IMR-90 (cell line): ENCODE data around the gene FARS2. TPM values are rescaled to one million over a fixed set of nuclear protein-coding genes. Genes with fewer than 3 reads are reported as not detected.

Experiments used
- ATAC-seq: fragments of 200-7000 bp; cut with Tn5 transposase; 2 replicates; pipeline ENCODE4 v1.9.1; 2020; ENCODE audit warnings: low read depth, mild to moderate bottlenecking, moderate library complexity
- BruUV-seq: library from RNA; stranded (reverse); fragments of 400-500 nt; replicated peaks from 2 replicates; lab custom pipeline; 2021; lab: Mats Ljungman, UMichigan
- CTCF ChIA-PET: fragments of 300-600 bp; formaldehyde crosslinking; extraction: SDS; loops from one replicate; lab custom pipeline; 2021; ENCODE audit warnings: antibody characterized with exemption; lab: Yijun Ruan, JAX
- POLR2A ChIA-PET: fragments of 300-600 bp; sonication (Branson Sonifier 250); formaldehyde crosslinking; loops from one replicate; lab custom pipeline; 2022; ENCODE audit warnings: antibody characterized with exemption; ENCODE audit not compliant: unreplicated experiment; lab: Charles Lee
- DNase-seq: peaks from one replicate; pipeline ENCODE4 v3.0.0; 2013
- H2AFZ ChIP-seq: replicated peaks from 2 replicates; pipeline ENCODE3; 2013; ENCODE audit warnings: low read length, mild to moderate bottlenecking; ENCODE audit not compliant: poor library complexity
- H2AK5ac ChIP-seq: 2 replicates; pipeline ENCODE4 v1.6.1; 2013; ENCODE audit warnings: low read depth, low read length, inconsistent platforms
- H2AK9ac ChIP-seq: replicated peaks from 2 replicates; pipeline ENCODE3; 2013; ENCODE audit warnings: mild to moderate bottlenecking, low read depth, low read length, moderate library complexity; ENCODE audit not compliant: poor library complexity
- H2BK120ac ChIP-seq: 2 replicates; pipeline ENCODE4 v1.6.1; 2013; ENCODE audit warnings: low read depth, low read length, inconsistent platforms
- H2BK15ac ChIP-seq: 3 replicates; pipeline ENCODE4 v1.6.1; 2013; ENCODE audit warnings: low read depth, low read length, inconsistent platforms
- H2BK20ac ChIP-seq: 2 replicates; pipeline ENCODE4 v1.6.1; 2013; ENCODE audit warnings: low read depth, mild to moderate bottlenecking, inconsistent platforms, low read length, moderate library complexity
- H2BK5ac ChIP-seq: 2 replicates; pipeline ENCODE4 v1.6.1; 2013; ENCODE audit warnings: mild to moderate bottlenecking, low read depth, low read length, inconsistent platforms; ENCODE audit not compliant: poor library complexity, severe bottlenecking
- H3K14ac ChIP-seq: replicated peaks from 2 replicates; pipeline ENCODE4 v1.6.1; 2013; ENCODE audit warnings: low read depth, low read length, inconsistent platforms
- H3K18ac ChIP-seq: 2 replicates; pipeline ENCODE4 v1.6.1; 2013; ENCODE audit warnings: low read depth, low read length, control low read depth
- H3K23ac ChIP-seq: 2 replicates; pipeline ENCODE4 v1.6.1; 2013; ENCODE audit warnings: low read depth, low read length, inconsistent platforms
- H3K27ac ChIP-seq: 2 replicates; pipeline ENCODE4 v1.5.1; 2013; ENCODE audit warnings: mild to moderate bottlenecking, control low read depth, low read length; ENCODE audit not compliant: insufficient read depth
- H3K27me3 ChIP-seq: 2 replicates; pipeline ENCODE4 v1.6.1; 2013; ENCODE audit warnings: low read length; ENCODE audit not compliant: control insufficient read depth, insufficient read depth
- H3K36me3 ChIP-seq: 2 replicates; pipeline ENCODE4 v1.6.1; 2013; ENCODE audit warnings: low read length, mixed read lengths; ENCODE audit not compliant: control insufficient read depth, insufficient read depth
- H3K4ac ChIP-seq: 2 replicates; pipeline ENCODE4 v1.6.1; 2013; ENCODE audit warnings: low read depth, low read length, inconsistent platforms
- H3K4me1 ChIP-seq: 2 replicates; pipeline ENCODE4 v1.6.1; 2013; ENCODE audit warnings: low read length, mixed read lengths; ENCODE audit not compliant: control insufficient read depth, insufficient read depth
- H3K4me2 ChIP-seq: 2 replicates; pipeline ENCODE4 v1.6.1; 2013; ENCODE audit warnings: low read depth, mild to moderate bottlenecking, control low read depth, low read length, moderate library complexity
- H3K4me3 ChIP-seq: 2 replicates; pipeline ENCODE4 v1.5.1; 2013; ENCODE audit warnings: low read depth, mild to moderate bottlenecking, control low read depth, low read length, moderate library complexity; ENCODE audit not compliant: insufficient read depth
- H3K56ac ChIP-seq: 2 replicates; pipeline ENCODE4 v1.6.1; 2013; ENCODE audit warnings: low read length, inconsistent platforms; ENCODE audit not compliant: insufficient read depth; ENCODE audit errors: extremely low read depth
- H3K79me1 ChIP-seq, 2 experiments: 2 replicates each; pipeline ENCODE4 v1.6.1; 2013; ENCODE audit warnings: low read length in 2 of 2, inconsistent platforms in 1 of 2, low read depth in 1 of 2
- H3K9ac ChIP-seq: 2 replicates; pipeline ENCODE4 v1.6.1; 2013; ENCODE audit warnings: low read depth, low read length, control low read depth
- H3K9me1 ChIP-seq: 2 replicates; pipeline ENCODE4 v1.6.1; 2013; ENCODE audit warnings: low read length, inconsistent platforms; ENCODE audit not compliant: insufficient read depth
- H3K9me3 ChIP-seq: 2 replicates; pipeline ENCODE4 v1.6.1; 2013; ENCODE audit warnings: low read length; ENCODE audit not compliant: control insufficient read depth, insufficient read depth
- H4K20me1 ChIP-seq: 2 replicates; pipeline ENCODE4 v1.6.1; 2013; ENCODE audit warnings: low read length, inconsistent platforms; ENCODE audit not compliant: insufficient read depth
- H4K5ac ChIP-seq: 2 replicates; pipeline ENCODE4 v1.6.1; 2013; ENCODE audit warnings: mild to moderate bottlenecking, low read depth, low read length, control low read depth
- H4K8ac ChIP-seq, 2 experiments: 2 replicates each; pipeline ENCODE4 v1.6.1; 2013; ENCODE audit warnings: low read depth in 2 of 2, low read length in 2 of 2, control low read depth in 1 of 2, inconsistent platforms in 1 of 2
- H4K91ac ChIP-seq: 2 replicates; pipeline ENCODE4 v1.6.1; 2013; ENCODE audit warnings: low read depth, low read length, inconsistent platforms; ENCODE audit not compliant: insufficient read depth
- CEBPB ChIP-seq: IDR thresholded peaks from 2 replicates; pipeline ENCODE4 v1.6.1; 2012; ENCODE audit warnings: low read depth, low read length, improper control_type of control experiment
- CHD1 ChIP-seq: IDR thresholded peaks from 2 replicates; pipeline ENCODE4 v1.6.1; 2012; ENCODE audit warnings: low read depth, low read length, improper control_type of control experiment
- CTCF ChIP-seq: conservative IDR thresholded peaks from 2 replicates; pipeline ENCODE4 v1.5.1; 2012; ENCODE audit warnings: mild to moderate bottlenecking, low read depth, low read length, improper control_type of control experiment
- MAFK ChIP-seq: IDR thresholded peaks from 2 replicates; pipeline ENCODE4 v1.6.1; 2012; ENCODE audit warnings: low read depth, low read length, improper control_type of control experiment
- WGBS, 2 experiments: methylation state at CpG; one replicate each; pipeline versions ENCODE4 v1.1.5 to v1.1.7; 2013; ENCODE audit warnings: missing lambda C conversion rate in 2 of 2; ENCODE audit not compliant: insufficient read length in 1 of 2; ENCODE audit errors: extremely low coverage in 2 of 2; 5-methylcytosine and 5-hydroxymethylcytosine counted together
- dilution Hi-C: fragments of 300-500 bp; cut with HindIII; formaldehyde crosslinking; loops from one replicate; pipeline ENCODE4 v1.14.3; 2018; ENCODE audit warnings: low sequenced_read_pairs; ENCODE audit not compliant: unreplicated experiment
- in situ Hi-C: fragments of 300-500 bp; cut with MboI; formaldehyde crosslinking; loops from 3 replicates; pipeline ENCODE4 v1.14.3; 2019; ENCODE audit warnings: low sequenced_read_pairs, inconsistent platforms, mixed read lengths
- intact Hi-C: fragments of 100-400 bp; cut with micrococcal nuclease; formaldehyde crosslinking; loops from 2 replicates; pipeline ENCODE4 v1.10.0; 2022
- polyA plus RNA-seq, 3 experiments: library from polyadenylated mRNA; depleted of rRNA; stranded (reverse); fragments of >200 nt; gene quantifications; 2 replicates each; pipeline ENCODE4 v1.2.3, GENCODE V29; 2012; ENCODE audit warnings: low replicate concordance in 1 of 3
- total RNA-seq: library from RNA; depleted of rRNA; stranded (reverse); fragments of >200 nt; gene quantifications from 2 replicates; pipeline ENCODE4 v1.2.3, GENCODE V29; 2012

FARS2 gene
- total and polyA plus RNA-seq, 2 of the 4 experiments (the other 2 are of a cell fraction) = 12.1 to 28.9 TPM

GRCh38 chr6:5316951-5317350, 55.6 kb downstream of the FARS2 start:
- no peak for ATAC-seq

More at GRCh38 chr6:5316951-5317350, 55.6 kb downstream of the FARS2 start:
- POLR2A ChIA-PET = no interaction called here
- H3K9ac ChIP-seq = no peak overlapping the region
- no peak overlapping the region for H3K4me3 ChIP-seq
- H2BK5ac ChIP-seq = no peak overlapping the region
- no peak for DNase-seq
- no peaks in the 10 kb centered on the region for H3K27me3 ChIP-seq
- no peak overlapping the region for H3K4me2 ChIP-seq
- peaks cover 3% of the 10 kb centered on the region; the same call in 1 of the 2 replicates for H4K20me1 ChIP-seq
- no peak overlapping the region for H3K4ac ChIP-seq
- CTCF ChIA-PET = interaction anchor here (1.1 kb wide), 1 partner anchor 173 kb away, joined by 3 read pairs; no protein-coding TSS in a partner anchor
- no peak overlapping the region for H2AFZ ChIP-seq
- dilution Hi-C loops = no loop called here
- no peaks in the 10 kb centered on the region for H3K36me3 ChIP-seq
- H2BK15ac ChIP-seq = no peak overlapping the region
- no peak overlapping the region for H4K5ac ChIP-seq
- H3K9me1 ChIP-seq = peaks cover 3% of the 10 kb centered on the region; the same call in 1 of the 2 replicates
- H2AK9ac ChIP-seq = no peak overlapping the region
- H4K91ac ChIP-seq = no peak overlapping the region
- H3K79me1 ChIP-seq = peaks cover 7 to 12% of the 10 kb centered on the region in 2 experiments; a peak in 3 of 4 replicates
- no CpG with 5 or more reads among the region's 4 CpGs for WGBS, 2 experiments
- no peak overlapping the region for H2BK20ac ChIP-seq
- no peak for TF ChIP-seq CEBPB
- TF ChIP-seq CTCF = no peak
- no peak for TF ChIP-seq CHD1
- TF ChIP-seq MAFK = no peak
- H3K9me3 ChIP-seq = no peaks in the 10 kb centered on the region
- no peak overlapping the region for H2AK5ac ChIP-seq
- no peak overlapping the region for H3K23ac ChIP-seq
- no peak overlapping the region for H3K14ac ChIP-seq
- BruUV-seq = no TSS peak
- no peak overlapping the region for H2BK120ac ChIP-seq
- H3K18ac ChIP-seq = no peak overlapping the region
- no peak overlapping the region for H4K8ac ChIP-seq
- intact Hi-C loops = no loop called here
- in situ Hi-C loops = no loop called here
- peaks cover 4% of the 10 kb centered on the region; the same call in 1 of the 2 replicates for H3K4me1 ChIP-seq
- H3K56ac ChIP-seq = no peak overlapping the region
- no peak overlapping the region for H3K27ac ChIP-seq
